Activated naive CD8-positive, alpha-beta T cell (primary cell): ENCODE measurements around the gene HBA2.
"Not testable (repeated sequence)": the region's sequence is repeated elsewhere in the genome, so short reads cannot be mapped to it uniquely, and the experiment has no call there.

Experiments
- H3K27ac Mint-ChIP-seq: one replicate; pipeline ENCODE4 v1.8.0; 2021; ENCODE audit warnings: mixed read lengths
- H3K27me3 Mint-ChIP-seq: one replicate; pipeline ENCODE4 v1.8.0; 2021; ENCODE audit warnings: mixed read lengths
- H3K36me3 Mint-ChIP-seq: one replicate; pipeline ENCODE4 v1.8.0; 2021; ENCODE audit warnings: mixed read lengths
- H3K4me1 Mint-ChIP-seq: one replicate; pipeline ENCODE4 v1.8.0; 2021; ENCODE audit warnings: low read depth, mixed read lengths
- H3K4me3 Mint-ChIP-seq: one replicate; pipeline ENCODE4 v1.8.0; 2021; ENCODE audit warnings: mild to moderate bottlenecking, mixed read lengths
- H3K9me3 Mint-ChIP-seq: one replicate; pipeline ENCODE4 v1.8.0; 2021; ENCODE audit warnings: low read depth, mixed read lengths

The HBA2 gene

GRCh38 chr16:164827-165538, 7.7 kb upstream of the HBA2 start:
- peak overlapping the region; percentile 49 for H3K4me3 Mint-ChIP-seq
- peaks cover 14% of the 10 kb centered on the region for H3K27me3 Mint-ChIP-seq
- H3K36me3 Mint-ChIP-seq = no peaks in the 10 kb centered on the region
- H3K9me3 Mint-ChIP-seq = no peaks in the 10 kb centered on the region
- H3K4me1 Mint-ChIP-seq = peaks cover 1% of the 10 kb centered on the region
- H3K27ac Mint-ChIP-seq = no peak overlapping the region

- peaks cover 15% of the 10 kb centered on the region for H3K27me3 Mint-ChIP-seq
- peak within 1 kb of the TSS; percentile 49 for H3K4me3 Mint-ChIP-seq
- H3K9me3 Mint-ChIP-seq = no peaks in the 10 kb centered on the region
- H3K27ac Mint-ChIP-seq = no peak within 1 kb of the TSS
- H3K4me1 Mint-ChIP-seq = peaks cover 1% of the 10 kb centered on the region
- no peaks in the 10 kb centered on the region for H3K36me3 Mint-ChIP-seq
Measured at GRCh38 chr16:165539-166374, 6.9 kb upstream of the HBA2 start, which contains the start of gene HBM. TSS of gene HBM (plus strand) at chr16:165978. CDS start at chr16:165998, 20 bp downstream.

- Mint-ChIP-seq H3K4me1 (peaks cover 1% of the 10 kb centered on the region), H3K27me3 (peaks cover 17% of the 10 kb centered on the region), H3K27ac (no peak overlapping the region), H3K4me3 (no peak overlapping the region), H3K36me3 (no peaks in the 10 kb centered on the region), H3K9me3 (no peaks in the 10 kb centered on the region)
Measured at GRCh38 chr16:166375-167121, 6.1 kb upstream of the HBA2 start.

GRCh38 chr16:167122-167690, 5.5 kb upstream of the HBA2 start:
- no peak overlapping the region for H3K27ac Mint-ChIP-seq
- H3K36me3 Mint-ChIP-seq = no peaks in the 10 kb centered on the region
- H3K9me3 Mint-ChIP-seq = no peaks in the 10 kb centered on the region
- H3K4me3 Mint-ChIP-seq = no peak overlapping the region
- peaks cover 17% of the 10 kb centered on the region for H3K27me3 Mint-ChIP-seq
- H3K4me1 Mint-ChIP-seq = peaks cover 3% of the 10 kb centered on the region

- Mint-ChIP-seq H3K4me3 (no peak overlapping the region), H3K27ac (no peak overlapping the region), H3K27me3 (peaks cover 16% of the 10 kb centered on the region), H3K36me3 (no peaks in the 10 kb centered on the region), H3K4me1 (peaks cover 3% of the 10 kb centered on the region), H3K9me3 (no peaks in the 10 kb centered on the region)
Measured at GRCh38 chr16:168424-168823, 4.3 kb upstream of the HBA2 start.

GRCh38 chr16:169014-169413, 3.7 kb upstream of the HBA2 start:
- Mint-ChIP-seq H3K27ac (no peak overlapping the region), H3K27me3 (peaks cover 16% of the 10 kb centered on the region)

GRCh38 chr16:170088-170507, 2.6 kb upstream of the HBA2 start:
- H3K36me3 Mint-ChIP-seq, H3K9me3 Mint-ChIP-seq, H3K27ac Mint-ChIP-seq, H3K4me3 Mint-ChIP-seq: not testable (repeated sequence)
- H3K4me1 Mint-ChIP-seq = peaks cover 13% of the 10 kb centered on the region
- H3K27me3 Mint-ChIP-seq = peaks cover 23% of the 10 kb centered on the region

More at GRCh38 chr16:169014-169413, 3.7 kb upstream of the HBA2 start:
- no peaks in the 10 kb centered on the region for H3K9me3 Mint-ChIP-seq
- H3K4me1 Mint-ChIP-seq = peaks cover 5% of the 10 kb centered on the region
- H3K4me3 Mint-ChIP-seq = no peak overlapping the region
- no peaks in the 10 kb centered on the region for H3K36me3 Mint-ChIP-seq

- Mint-ChIP-seq H3K27me3 (peaks cover 28% of the 10 kb centered on the region), H3K27ac (no peak overlapping the region), H3K36me3 (no peaks in the 10 kb centered on the region), H3K4me1 (peaks cover 18% of the 10 kb centered on the region), H3K4me3 (no peak overlapping the region), H3K9me3 (no peaks in the 10 kb centered on the region)
Measured at GRCh38 chr16:170788-171187, 1.9 kb upstream of the HBA2 start.

GRCh38 chr16:173211-173854, 657 bp downstream of the HBA2 start:
- not testable (repeated sequence) for H3K27ac Mint-ChIP-seq, H3K9me3 Mint-ChIP-seq, H3K36me3 Mint-ChIP-seq
- peak overlapping the region; percentile 44 for H3K4me3 Mint-ChIP-seq
- H3K4me1 Mint-ChIP-seq = peaks cover 21% of the 10 kb centered on the region
- peaks cover 30% of the 10 kb centered on the region for H3K27me3 Mint-ChIP-seq

GRCh38 chr16:173928-174769, 1.5 kb downstream of the HBA2 start:
- Mint-ChIP-seq H3K4me3 (peak overlapping the region; percentile 40), H3K4me1 (peaks cover 21% of the 10 kb centered on the region), H3K27me3 (peaks cover 26% of the 10 kb centered on the region)
- not testable (repeated sequence) for H3K9me3 Mint-ChIP-seq, H3K36me3 Mint-ChIP-seq, H3K27ac Mint-ChIP-seq

- H3K36me3 Mint-ChIP-seq = no peaks in the 10 kb centered on the region
- H3K27me3 Mint-ChIP-seq = peaks cover 26% of the 10 kb centered on the region
- H3K4me1 Mint-ChIP-seq = peaks cover 23% of the 10 kb centered on the region
- H3K4me3 Mint-ChIP-seq = peak overlapping the region; percentile 46
- no peak overlapping the region for H3K27ac Mint-ChIP-seq
- no peaks in the 10 kb centered on the region for H3K9me3 Mint-ChIP-seq
Measured at GRCh38 chr16:175011-175949, 2.6 kb downstream of the HBA2 start.

- not testable (repeated sequence) for H3K4me3 Mint-ChIP-seq, H3K36me3 Mint-ChIP-seq, H3K27ac Mint-ChIP-seq, H3K9me3 Mint-ChIP-seq
- Mint-ChIP-seq H3K4me1 (peaks cover 23% of the 10 kb centered on the region), H3K27me3 (peaks cover 23% of the 10 kb centered on the region)
Measured at GRCh38 chr16:176006-176405, 3.3 kb downstream of the HBA2 start.
